Measurements from ENCODE around the gene ABR. TPM values are rescaled to one million over a fixed set of nuclear protein-coding genes. Genes with fewer than 3 reads are reported as not detected.

The ABR gene
- total RNA-seq, 1 donor from 2014 or later: 63.6 TPM

GRCh38 chr17:1009229-1010085 lies 170.3 kb downstream of the ABR start:
- no peaks in the 10 kb centered on the region for H3K27me3 Mint-ChIP-seq
- H3K27ac Mint-ChIP-seq: no peak overlapping the region
- DNase-seq (ENCODE audit: extremely low spot score, unreplicated experiment): no peak
- H3K4me3 Mint-ChIP-seq: no peak overlapping the region
- TF ChIP-seq CTCF (conservative IDR thresholded peaks at IDR 0.05): no peak
- no peaks in the 10 kb centered on the region for H3K36me3 Mint-ChIP-seq
- H3K4me1 Mint-ChIP-seq (ENCODE audit: unreplicated experiment): peaks cover 9% of the 10 kb centered on the region
- no peaks in the 10 kb centered on the region for H3K9me3 Mint-ChIP-seq

GRCh38 chr17:1008008-1008761 lies 171.6 kb downstream of the ABR start:
- no peaks in the 10 kb centered on the region for H3K9me3 Mint-ChIP-seq
- no peaks in the 10 kb centered on the region for H3K27me3 Mint-ChIP-seq
- H3K27ac Mint-ChIP-seq: no peak overlapping the region
- TF ChIP-seq CTCF (conservative IDR thresholded peaks at IDR 0.05): no peak
- no peak for DNase-seq (ENCODE audit: extremely low spot score, unreplicated experiment)
- peaks cover 13% of the 10 kb centered on the region for H3K4me1 Mint-ChIP-seq (ENCODE audit: unreplicated experiment)
- no peak overlapping the region for H3K4me3 Mint-ChIP-seq
- no peaks in the 10 kb centered on the region for H3K36me3 Mint-ChIP-seq

- H3K4me3 Mint-ChIP-seq: no peak overlapping the region
- no peak for DNase-seq (ENCODE audit: extremely low spot score, unreplicated experiment)
- no peaks in the 10 kb centered on the region for H3K27me3 Mint-ChIP-seq
- TF ChIP-seq CTCF (conservative IDR thresholded peaks at IDR 0.05): no peak
- no peak overlapping the region for H3K27ac Mint-ChIP-seq
- peaks cover 20% of the 10 kb centered on the region for H3K4me1 Mint-ChIP-seq (ENCODE audit: unreplicated experiment)
- H3K36me3 Mint-ChIP-seq: no peaks in the 10 kb centered on the region
- H3K9me3 Mint-ChIP-seq: no peaks in the 10 kb centered on the region
These were observed 172.3 kb downstream of the ABR start for GRCh38 chr17:1007310-1008007.

- no peaks in the 10 kb centered on the region for H3K27me3 Mint-ChIP-seq
- H3K27ac Mint-ChIP-seq: no peak overlapping the region
- peaks cover 29% of the 10 kb centered on the region for H3K4me1 Mint-ChIP-seq (ENCODE audit: unreplicated experiment)
- H3K36me3 Mint-ChIP-seq: peaks cover 7% of the 10 kb centered on the region
- no peaks in the 10 kb centered on the region for H3K9me3 Mint-ChIP-seq
- no peak for TF ChIP-seq CTCF (conservative IDR thresholded peaks at IDR 0.05)
- DNase-seq (ENCODE audit: extremely low spot score, unreplicated experiment): no peak
- no peak overlapping the region for H3K4me3 Mint-ChIP-seq
These were observed 173.7 kb downstream of the ABR start for GRCh38 chr17:1006054-1006453.

GRCh38 chr17:1005361-1005946 lies 174.3 kb downstream of the ABR start:
- no peak for DNase-seq (ENCODE audit: extremely low spot score, unreplicated experiment)
- H3K27ac Mint-ChIP-seq: peak overlapping the region; percentile 61
- no peaks in the 10 kb centered on the region for H3K27me3 Mint-ChIP-seq
- TF ChIP-seq CTCF (conservative IDR thresholded peaks at IDR 0.05): no peak
- H3K4me3 Mint-ChIP-seq: peak overlapping the region; percentile 35
- peaks cover 35% of the 10 kb centered on the region for H3K4me1 Mint-ChIP-seq (ENCODE audit: unreplicated experiment)
- no peaks in the 10 kb centered on the region for H3K9me3 Mint-ChIP-seq
- H3K36me3 Mint-ChIP-seq: peaks cover 11% of the 10 kb centered on the region

All from type B pancreatic cell (in vitro differentiated cells).